Thoracic aorta (tissue), 2 donors: ENCODE data around the gene SLC6A7. TPM values are rescaled to one million over a fixed set of nuclear protein-coding genes. Genes with fewer than 3 reads are reported as not detected.

ENCODE experiments used
- ATAC-seq: fragments of 150-250 bp; one replicate; pipeline ENCODE4 v1.8.0; 2017; ENCODE audit warnings: low read depth; ENCODE audit not compliant: insufficient number of reproducible peaks, low FRiP score
- DNase-seq: peaks from one replicate; pipeline ENCODE4 v3.0.0-alpha.2; 2020; ENCODE audit warnings: low spot score
- H3K27ac ChIP-seq, 2 donors: fragments of 200-600 bp; sonication (generic); 1 replicate in 1 of 2; 2 replicates in 1 of 2; pipeline ENCODE4 v1.5.1; 2016; ENCODE audit warnings: mild to moderate bottlenecking in 2 of 2, moderate library complexity in 2 of 2
- H3K27me3 ChIP-seq: fragments of 200-600 bp; sonication (generic); replicated peaks from 2 replicates; pipeline ENCODE4 v1.6.0; 2016; ENCODE audit warnings: mild to moderate bottlenecking; ENCODE audit not compliant: insufficient read depth
- H3K36me3 ChIP-seq: fragments of 200-600 bp; sonication (generic); one replicate; pipeline ENCODE4 v1.5.1; 2016
- H3K4me1 ChIP-seq, 2 donors: fragments of 200-600 bp; sonication (generic); 1 replicate in 1 of 2; 2 replicates in 1 of 2; pipeline versions ENCODE4 v1.5.1 to v1.6.0; 2016; ENCODE audit warnings: low read depth in 2 of 2, mild to moderate bottlenecking in 1 of 2; ENCODE audit not compliant: control insufficient read depth in 1 of 2
- H3K4me3 ChIP-seq: fragments of 200-600 bp; sonication (generic); 2 replicates; pipeline ENCODE4 v1.5.1; 2016; ENCODE audit warnings: mild to moderate bottlenecking
- H3K9me3 ChIP-seq: fragments of 200-600 bp; sonication (generic); 2 replicates; pipeline ENCODE4 v1.5.1; 2016
- total RNA-seq, 2 donors: library from RNA; depleted of rRNA; stranded (reverse); fragments of >200 nt; gene quantifications; one replicate each; pipeline versions ENCODE4 v1.1.0 to v1.2.3, GENCODE V29; 2016
- TF ChIP-seq, protein P1 (sequence below): fragments of 200-600 bp; sonication (generic); IDR thresholded peaks from one replicate; pipeline ENCODE4 v1.5.1; 2019; ENCODE audit warnings: antibody characterized with exemption

SLC6A7 gene
- total RNA-seq, 2 donors from 2014 or later = not detected

DNA sequence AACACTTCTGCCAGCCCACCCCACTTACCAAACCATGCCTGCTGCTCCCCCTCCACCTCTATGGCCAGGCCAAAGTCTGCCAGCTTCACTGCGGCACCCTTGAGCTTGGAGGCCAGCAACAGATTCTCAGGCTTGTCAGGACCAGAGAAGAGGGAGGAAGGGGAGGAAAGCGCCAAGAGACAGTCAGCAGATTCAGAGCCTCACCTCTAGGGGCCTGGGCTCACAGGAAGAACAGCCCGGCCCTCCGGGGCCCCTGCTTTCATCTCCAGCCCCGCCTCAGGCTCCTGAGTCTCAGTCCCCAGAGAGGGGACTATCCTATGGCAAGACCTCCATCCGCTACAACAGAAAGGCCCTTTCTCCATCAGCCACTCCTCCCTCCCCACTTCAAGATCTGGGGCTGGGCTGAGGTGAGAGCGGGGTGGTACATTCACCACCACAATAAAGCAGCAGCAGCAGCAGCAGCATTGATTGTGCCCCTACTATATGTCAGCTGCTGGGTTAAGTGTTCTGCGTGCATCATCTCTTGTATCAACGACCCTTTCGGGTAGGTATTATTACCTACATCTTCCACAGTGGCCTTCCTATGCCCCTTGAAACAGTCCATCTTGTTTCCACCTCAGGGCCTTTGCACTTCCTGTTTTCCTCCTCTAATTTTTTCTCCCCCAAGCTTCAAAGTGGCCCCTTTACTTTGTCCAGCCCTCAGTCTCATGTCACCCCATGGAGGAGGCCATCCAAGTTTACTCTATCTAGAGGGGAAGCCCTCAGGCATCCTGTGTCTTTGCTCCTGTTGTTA is 63.8 kb downstream of the SLC6A7 start:
- no peak overlapping the region for H3K27ac ChIP-seq
- DNase-seq = no peak
- no peaks in the 10 kb centered on the region for H3K4me1 ChIP-seq
- no peaks in the 10 kb centered on the region for H3K27me3 ChIP-seq
- TF ChIP-seq, protein P1, sequence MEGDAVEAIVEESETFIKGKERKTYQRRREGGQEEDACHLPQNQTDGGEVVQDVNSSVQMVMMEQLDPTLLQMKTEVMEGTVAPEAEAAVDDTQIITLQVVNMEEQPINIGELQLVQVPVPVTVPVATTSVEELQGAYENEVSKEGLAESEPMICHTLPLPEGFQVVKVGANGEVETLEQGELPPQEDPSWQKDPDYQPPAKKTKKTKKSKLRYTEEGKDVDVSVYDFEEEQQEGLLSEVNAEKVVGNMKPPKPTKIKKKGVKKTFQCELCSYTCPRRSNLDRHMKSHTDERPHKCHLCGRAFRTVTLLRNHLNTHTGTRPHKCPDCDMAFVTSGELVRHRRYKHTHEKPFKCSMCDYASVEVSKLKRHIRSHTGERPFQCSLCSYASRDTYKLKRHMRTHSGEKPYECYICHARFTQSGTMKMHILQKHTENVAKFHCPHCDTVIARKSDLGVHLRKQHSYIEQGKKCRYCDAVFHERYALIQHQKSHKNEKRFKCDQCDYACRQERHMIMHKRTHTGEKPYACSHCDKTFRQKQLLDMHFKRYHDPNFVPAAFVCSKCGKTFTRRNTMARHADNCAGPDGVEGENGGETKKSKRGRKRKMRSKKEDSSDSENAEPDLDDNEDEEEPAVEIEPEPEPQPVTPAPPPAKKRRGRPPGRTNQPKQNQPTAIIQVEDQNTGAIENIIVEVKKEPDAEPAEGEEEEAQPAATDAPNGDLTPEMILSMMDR = no peak
- no peaks in the 10 kb centered on the region for H3K36me3 ChIP-seq
- no peak for ATAC-seq
- H3K9me3 ChIP-seq = no peaks in the 10 kb centered on the region
- no peak overlapping the region for H3K4me3 ChIP-seq

- H3K4me1 ChIP-seq = no peaks in the 10 kb centered on the region
- ATAC-seq (no peak), DNase-seq (no peak)
- TF ChIP-seq, protein P1 = no peak
- H3K27me3 ChIP-seq = no peaks in the 10 kb centered on the region
- no peak overlapping the region for H3K4me3 ChIP-seq
- H3K27ac ChIP-seq = no peak overlapping the region
- H3K9me3 ChIP-seq = no peaks in the 10 kb centered on the region
- H3K36me3 ChIP-seq = no peaks in the 10 kb centered on the region
Measured at GRCh38 chr5:150254363-150254762, 64.5 kb downstream of the SLC6A7 start.

DNA sequence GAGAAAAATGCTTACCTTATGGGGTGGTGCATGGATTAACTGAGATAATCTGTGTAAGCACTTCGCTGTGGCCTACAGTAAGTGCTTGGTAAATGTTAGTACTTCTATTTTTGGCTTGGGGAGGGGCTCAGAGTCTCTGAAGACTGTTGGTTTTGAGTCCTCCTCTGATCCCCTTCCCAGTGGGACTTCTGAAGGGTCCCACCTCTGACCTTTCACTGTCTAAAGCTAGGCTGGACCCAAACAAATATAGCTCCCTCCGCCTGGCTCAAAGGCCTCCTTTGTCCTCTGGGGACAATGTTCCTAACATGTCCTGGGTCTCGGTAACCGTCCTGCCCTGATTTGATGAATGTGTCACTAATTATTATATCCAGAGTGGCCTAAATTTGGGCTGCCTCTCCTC is 64.9 kb downstream of the SLC6A7 start:
- Histone ChIP-seq H3K27me3 (no peaks in the 10 kb centered on the region), H3K27ac (no peak overlapping the region), H3K4me1 (no peaks in the 10 kb centered on the region), H3K4me3 (no peak overlapping the region), H3K36me3 (no peaks in the 10 kb centered on the region), H3K9me3 (no peaks in the 10 kb centered on the region)
- TF ChIP-seq, protein P1 = no peak
- DNase-seq = no peak
- ATAC-seq = no peak

DNA sequence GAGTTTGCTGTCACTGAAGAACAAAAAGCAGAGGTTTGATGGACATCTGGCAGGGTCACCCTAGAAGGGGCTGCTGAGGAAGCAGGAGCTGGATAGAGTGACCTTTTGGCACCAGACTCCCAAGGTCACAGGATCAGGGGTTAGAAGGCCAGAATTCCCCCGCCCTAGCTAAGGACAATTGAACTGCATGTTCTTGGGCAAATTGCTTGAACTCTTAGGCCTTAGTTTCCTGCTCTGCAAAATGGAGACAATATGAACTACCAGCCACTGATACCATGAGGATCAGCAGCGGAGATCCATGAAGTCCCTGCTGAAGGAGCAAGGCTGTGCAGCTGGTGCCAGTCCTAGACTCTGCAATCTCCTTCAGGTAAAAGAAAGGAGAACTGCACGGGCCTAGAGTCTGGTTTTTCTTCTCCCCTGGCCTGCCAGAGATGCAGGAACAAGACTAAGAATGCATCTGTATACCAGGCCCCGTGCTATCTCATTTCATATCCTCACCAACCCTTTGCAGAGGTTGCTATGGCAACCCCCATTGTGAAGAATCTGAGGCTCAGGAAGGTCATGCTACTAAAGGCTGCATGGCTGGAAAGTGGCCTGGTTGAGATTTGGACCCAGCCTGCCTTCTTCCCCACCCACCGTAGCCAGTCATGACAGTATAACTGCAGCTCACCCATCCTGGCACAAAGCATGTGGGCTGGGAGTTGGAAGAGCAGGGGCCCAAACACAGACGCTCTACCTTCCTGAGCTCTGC is 66.0 kb downstream of the SLC6A7 start:
- Histone ChIP-seq H3K27me3 (no peaks in the 10 kb centered on the region), H3K27ac (no peak overlapping the region), H3K4me1 (no peaks in the 10 kb centered on the region), H3K4me3 (no peak overlapping the region), H3K36me3 (no peaks in the 10 kb centered on the region), H3K9me3 (no peaks in the 10 kb centered on the region)
- DNase-seq = no peak
- no peak for ATAC-seq
- TF ChIP-seq, protein P1 = no peak

GRCh38 chr5:150256410-150257064 is 66.7 kb downstream of the SLC6A7 start:
- TF ChIP-seq, protein P1 = no peak
- no peaks in the 10 kb centered on the region for H3K27me3 ChIP-seq
- ATAC-seq = no peak
- H3K27ac ChIP-seq = no peak overlapping the region
- H3K4me1 ChIP-seq = no peaks in the 10 kb centered on the region
- no peak overlapping the region for H3K4me3 ChIP-seq
- H3K9me3 ChIP-seq = no peaks in the 10 kb centered on the region
- DNase-seq = no peak
- H3K36me3 ChIP-seq = no peaks in the 10 kb centered on the region
